GM06990 (cell line): ENCODE measurements around the gene ODF4.

Experiments
- DNase-seq: peaks from one replicate; pipeline ENCODE4 v3.0.0-alpha.2; 2011; ENCODE audit not compliant: insufficient read length; ENCODE audit errors: extremely low read depth
- H3K27me3 ChIP-seq: replicated peaks from 2 replicates; pipeline ENCODE4 v1.6.0; 2011; ENCODE audit warnings: low read length; ENCODE audit not compliant: control insufficient read depth, insufficient read depth
- H3K36me3 ChIP-seq: 2 replicates; pipeline ENCODE4 v1.5.1; 2011; ENCODE audit warnings: low read length; ENCODE audit not compliant: control insufficient read depth, insufficient read depth
- H3K4me3 ChIP-seq: replicated peaks from 2 replicates; pipeline ENCODE4 v1.5.1; 2011; ENCODE audit warnings: low read depth, mild to moderate bottlenecking, control low read depth, low read length
- CTCF ChIP-seq: IDR thresholded peaks from 2 replicates; pipeline ENCODE4 v1.5.1; 2011; ENCODE audit warnings: low read length, control low read depth, mild to moderate bottlenecking, inconsistent platforms; ENCODE audit not compliant: insufficient read depth, poor library complexity, severe bottlenecking

Gene ODF4

DNA sequence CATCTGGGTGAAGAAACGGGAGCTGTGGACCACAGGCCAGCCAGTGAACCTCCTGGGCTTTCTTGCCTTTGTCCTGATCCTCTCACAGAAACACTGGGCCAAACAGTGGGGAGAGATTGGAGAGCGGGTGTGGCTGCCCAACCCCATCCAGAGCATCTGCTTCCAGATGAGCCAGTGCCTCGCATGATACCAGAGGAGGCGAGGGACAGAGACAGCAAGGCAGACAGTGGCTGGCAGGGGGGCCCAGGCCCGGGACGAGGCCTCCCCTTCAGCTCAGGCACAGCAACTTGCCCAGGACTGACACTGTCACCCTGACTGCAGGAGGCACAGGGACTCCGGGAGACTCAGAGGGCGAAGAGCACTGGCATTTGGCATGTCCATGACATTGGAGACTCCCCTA is 17.6 kb upstream of the ODF4 start:
- H3K27me3 ChIP-seq = no peaks in the 10 kb centered on the region; the same call in none of the 2 replicates
- no peak for TF ChIP-seq CTCF
- no peaks in the 10 kb centered on the region for H3K36me3 ChIP-seq
- H3K4me3 ChIP-seq = no peak overlapping the region
- no peak for DNase-seq

- no peak for DNase-seq
- Histone ChIP-seq H3K27me3 (no peaks in the 10 kb centered on the region; the same call in none of the 2 replicates), H3K4me3 (no peak overlapping the region), H3K36me3 (no peaks in the 10 kb centered on the region)
- TF ChIP-seq CTCF = peak; percentile 13
Observed at GRCh38 chr17:8324132-8324531, 15.5 kb upstream of the ODF4 start.

DNA sequence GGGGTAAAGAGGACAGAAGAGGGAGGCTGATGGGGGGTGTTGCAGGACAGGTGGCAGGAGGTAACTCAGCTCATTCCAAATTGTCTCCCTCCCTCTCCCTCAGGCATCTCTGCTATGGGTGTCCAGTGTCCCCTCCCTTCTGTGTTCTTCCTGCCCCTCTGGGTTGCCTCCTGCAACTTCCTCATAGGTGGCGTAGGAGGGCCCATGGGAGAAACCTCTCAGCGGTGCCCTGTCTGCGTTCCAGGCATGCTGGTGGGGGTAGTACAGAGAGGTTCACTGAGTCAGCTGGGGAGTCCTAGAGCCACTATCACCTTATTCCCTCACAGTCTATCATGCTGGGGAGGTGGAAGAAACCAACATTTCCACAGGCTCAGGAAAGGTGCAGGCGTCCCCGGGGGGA is 14.7 kb upstream of the ODF4 start:
- DNase-seq = no peak
- Histone ChIP-seq H3K4me3 (no peak overlapping the region), H3K36me3 (no peaks in the 10 kb centered on the region), H3K27me3 (no peaks in the 10 kb centered on the region; the same call in none of the 2 replicates)
- no peak for TF ChIP-seq CTCF

- H3K27me3 ChIP-seq = no peaks in the 10 kb centered on the region; the same call in none of the 2 replicates
- H3K36me3 ChIP-seq = no peaks in the 10 kb centered on the region
- no peak for TF ChIP-seq CTCF
- H3K4me3 ChIP-seq = no peak overlapping the region
- no peak for DNase-seq
Observed at GRCh38 chr17:8326511-8327302, 12.9 kb upstream of the ODF4 start.

- Histone ChIP-seq H3K4me3 (no peak overlapping the region), H3K27me3 (no peaks in the 10 kb centered on the region; the same call in none of the 2 replicates), H3K36me3 (no peaks in the 10 kb centered on the region)
- no peak for DNase-seq
- no peak for TF ChIP-seq CTCF
Observed at GRCh38 chr17:8327303-8327649, 12.4 kb upstream of the ODF4 start.
